SK-N-SH (cell line): ENCODE data around the gene ZFYVE21. TPM values are rescaled to one million over a fixed set of nuclear protein-coding genes. Genes with fewer than 3 reads are reported as not detected.

Experiments
- CTCF ChIA-PET: fragments of 300-600, 350-600 bp; formaldehyde crosslinking; extraction: SDS; loops from one replicate; lab custom pipeline; 2021; lab: Yijun Ruan, JAX
- POLR2A ChIA-PET: fragments of 350-600 bp; sonication (Branson Sonifier 250); formaldehyde crosslinking; extraction: SDS; loops from one replicate; lab custom pipeline; 2020; ENCODE audit warnings: antibody characterized with exemption, inconsistent platforms; lab: Yijun Ruan, JAX
- DNase-seq: peaks from one replicate; pipeline ENCODE4 v3.0.0; 2012
- H2AFZ ChIP-seq: fragments of 200-600 bp; sonication (generic); 2 replicates; pipeline ENCODE4 v1.8.1; 2016; ENCODE audit warnings: antibody characterized with exemption, mild to moderate bottlenecking, low read depth
- H3F3A ChIP-seq: fragments of 200-600 bp; sonication (generic); replicated peaks from 2 replicates; pipeline ENCODE3; 2016; ENCODE audit warnings: antibody characterized with exemption, mild to moderate bottlenecking; ENCODE audit not compliant: insufficient read depth
- H3K27ac ChIP-seq, 2 experiments: fragments of 200-500 bp in 1 of 2; fragments of 200-600 bp in 1 of 2; sonication (Bioruptor generic) in 1 of 2; sonication (generic), shearing (Covaris generic) in 1 of 2; 2 replicates each; pipeline versions ENCODE4 v1.5.1 to v1.6.1; 2014 to 2016; ENCODE audit warnings: low read depth in 2 of 2, inconsistent platforms in 1 of 2, low read length in 1 of 2, mild to moderate bottlenecking in 1 of 2, mixed read lengths in 1 of 2
- H3K27me3 ChIP-seq: fragments of 200-600 bp; sonication (generic), shearing (Covaris generic); 2 replicates; pipeline ENCODE4 v1.6.1; 2016; ENCODE audit warnings: mixed run types; ENCODE audit not compliant: insufficient read depth
- H3K36me3 ChIP-seq, 2 experiments: fragments of 200-500 bp in 1 of 2; fragments of 200-600 bp in 1 of 2; sonication (Bioruptor generic) in 1 of 2; sonication (generic) in 1 of 2; replicated peaks in 1 of 2; 2 replicates each; pipeline versions ENCODE3 to v1.5.1; 2014 to 2016; ENCODE audit warnings: low read length in 1 of 2, mild to moderate bottlenecking in 1 of 2; ENCODE audit not compliant: insufficient read depth in 2 of 2, control insufficient read depth in 1 of 2
- H3K4me1 ChIP-seq, 2 experiments: fragments of 200-500 bp in 1 of 2; fragments of 200-600 bp in 1 of 2; sonication (Bioruptor generic) in 1 of 2; sonication (generic), shearing (Covaris generic) in 1 of 2; 2 replicates each; pipeline versions ENCODE4 v1.5.1 to v1.6.1; 2014 to 2016; ENCODE audit warnings: low read depth in 1 of 2, low read length in 1 of 2, mixed run types in 1 of 2; ENCODE audit not compliant: insufficient read depth in 2 of 2, control insufficient read depth in 1 of 2
- H3K4me2 ChIP-seq: fragments of 200-600 bp; sonication (generic), shearing (Covaris generic); 2 replicates; pipeline ENCODE4 v1.6.1; 2017; ENCODE audit warnings: mixed run types
- H3K4me3 ChIP-seq, 2 experiments: fragments of 200-500 bp in 1 of 2; fragments of 200-600 bp in 1 of 2; sonication (Bioruptor generic) in 1 of 2; sonication (generic), shearing (Covaris generic) in 1 of 2; 2 replicates each; pipeline versions ENCODE4 v1.5.1 to v1.8.1; 2014 to 2016; ENCODE audit warnings: low read depth in 2 of 2, inconsistent platforms in 1 of 2, low read length in 1 of 2, mild to moderate bottlenecking in 1 of 2, mixed read lengths in 1 of 2, moderate library complexity in 1 of 2
- H3K79me2 ChIP-seq: fragments of 200-600 bp; sonication (generic); 2 replicates; pipeline ENCODE4 v1.8.1; 2017; ENCODE audit warnings: mild to moderate bottlenecking; ENCODE audit not compliant: insufficient read depth
- H3K9ac ChIP-seq: fragments of 200-600 bp; sonication (generic); 2 replicates; pipeline ENCODE4 v1.6.1; 2017; ENCODE audit warnings: mixed run types
- H3K9me2 ChIP-seq: fragments of 200-600 bp; sonication (generic); 2 replicates; pipeline ENCODE4 v1.6.1; 2017; ENCODE audit warnings: mixed run types
- H3K9me3 ChIP-seq: fragments of 200-600 bp; sonication (generic); 2 replicates; pipeline ENCODE4 v1.6.1; 2017; ENCODE audit warnings: mixed run types, mild to moderate bottlenecking, moderate library complexity
- H4K20me1 ChIP-seq: fragments of 200-600 bp; sonication (generic); 2 replicates; pipeline ENCODE4 v1.6.1; 2017; ENCODE audit warnings: mild to moderate bottlenecking, mixed run types; ENCODE audit not compliant: insufficient read depth
- CHD2 ChIP-seq: fragments of 150-350 bp; IDR thresholded peaks from 2 replicates; pipeline ENCODE4 v1.6.1; 2018; ENCODE audit warnings: low read length; ENCODE audit not compliant: partially characterized antibody
- ELF1 ChIP-seq: IDR thresholded peaks from 2 replicates; pipeline ENCODE4 v1.4.0; 2012
- EP300 ChIP-seq, 2 experiments: IDR thresholded peaks; 2 replicates each; pipeline versions ENCODE4 v1.4.0 to v1.6.1; 2012; ENCODE audit warnings: borderline replicate concordance in 1 of 2, low read depth in 1 of 2, low read length in 1 of 2
- GATA2 ChIP-seq: sonication (generic); formaldehyde crosslinking; IDR thresholded peaks from 2 replicates; pipeline ENCODE4 v1.5.0; 2020; ENCODE audit warnings: mild to moderate bottlenecking, missing genetic modification reagents
- JUND ChIP-seq: IDR thresholded peaks from 2 replicates; pipeline ENCODE4 v1.4.0; 2012
- MXI1 ChIP-seq: IDR thresholded peaks from 2 replicates; pipeline ENCODE4 v1.6.1; 2012; ENCODE audit warnings: mild to moderate bottlenecking, low read depth, low read length, improper control_type of control experiment
- POLR2AphosphoS5 ChIP-seq: IDR thresholded peaks from 2 replicates; pipeline ENCODE4 v1.6.1; 2012; ENCODE audit warnings: low read depth, low read length
- SIN3A ChIP-seq: IDR thresholded peaks from 2 replicates; pipeline ENCODE4 v1.6.1; 2012; ENCODE audit warnings: low read depth, mild to moderate bottlenecking, low read length, moderate library complexity, borderline replicate concordance
- TAF1 ChIP-seq: IDR thresholded peaks from 2 replicates; pipeline ENCODE4 v1.6.1; 2012; ENCODE audit warnings: low read depth, mild to moderate bottlenecking, low read length, moderate library complexity, borderline replicate concordance
- TCF12 ChIP-seq: IDR thresholded peaks from 2 replicates; pipeline ENCODE4 v1.4.0; 2012
- YY1 ChIP-seq: IDR thresholded peaks from 2 replicates; pipeline ENCODE4 v1.4.0; 2012; ENCODE audit warnings: low read depth, mild to moderate bottlenecking
- WGBS: methylation state at CpG from one replicate; pipeline ENCODE4 v1.1.6; 2017; ENCODE audit warnings: low lambda C conversion rate; 5-methylcytosine and 5-hydroxymethylcytosine counted together
- polyA plus RNA-seq, 3 experiments: library from polyadenylated mRNA; depleted of rRNA; stranded (reverse); fragments of >200 nt; gene quantifications; 2 replicates each; pipeline ENCODE4 v1.2.3, GENCODE V29; 2012
- TF ChIP-seq, protein P1 (sequence below): IDR thresholded peaks from 2 replicates; pipeline ENCODE4 v1.6.1; 2012; ENCODE audit warnings: mild to moderate bottlenecking, low read depth, low read length, moderate library complexity
- TF ChIP-seq, protein P2 (sequence below): fragments of 200-600 bp; sonication (generic); IDR thresholded peaks from 2 replicates; pipeline ENCODE4 v1.6.1; 2017; ENCODE audit warnings: antibody characterized with exemption, mild to moderate bottlenecking, moderate library complexity
- TF ChIP-seq, protein P3 (sequence below): IDR thresholded peaks from 2 replicates; pipeline ENCODE4 v1.4.0; 2012; ENCODE audit warnings: low read depth

ZFYVE21 gene
- polyA plus RNA-seq, 1 of the 3 experiments (the other 2 are of a cell fraction), result 82.1 TPM

DNA sequence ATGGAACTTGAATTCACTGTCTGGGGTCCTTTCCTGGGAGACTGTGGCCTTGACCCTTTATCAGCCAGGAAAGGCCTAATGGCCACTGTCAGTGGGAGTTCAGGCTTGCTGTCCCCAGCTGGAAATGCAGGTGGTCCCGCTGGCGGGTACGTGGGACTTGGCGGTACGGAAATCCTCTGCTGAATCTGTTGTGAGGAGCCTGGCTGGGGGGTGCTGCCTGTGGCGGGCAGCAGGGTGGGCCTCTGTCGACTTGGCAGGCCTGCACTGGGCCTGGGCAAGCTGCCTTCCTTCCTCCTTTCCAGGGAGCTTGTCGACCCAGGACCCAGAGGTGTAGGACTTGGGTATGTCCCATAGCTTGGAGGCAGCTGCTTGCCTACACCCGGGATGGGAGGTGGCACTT, 26.3 kb downstream of the ZFYVE21 start:
- TF ChIP-seq ELF1 (no peak), TAF1 (no peak), TCF12 (no peak), YY1 (no peak), SIN3A (no peak), POLR2AphosphoS5 (no peak), MXI1 (no peak)
- TF ChIP-seq, protein P1, sequence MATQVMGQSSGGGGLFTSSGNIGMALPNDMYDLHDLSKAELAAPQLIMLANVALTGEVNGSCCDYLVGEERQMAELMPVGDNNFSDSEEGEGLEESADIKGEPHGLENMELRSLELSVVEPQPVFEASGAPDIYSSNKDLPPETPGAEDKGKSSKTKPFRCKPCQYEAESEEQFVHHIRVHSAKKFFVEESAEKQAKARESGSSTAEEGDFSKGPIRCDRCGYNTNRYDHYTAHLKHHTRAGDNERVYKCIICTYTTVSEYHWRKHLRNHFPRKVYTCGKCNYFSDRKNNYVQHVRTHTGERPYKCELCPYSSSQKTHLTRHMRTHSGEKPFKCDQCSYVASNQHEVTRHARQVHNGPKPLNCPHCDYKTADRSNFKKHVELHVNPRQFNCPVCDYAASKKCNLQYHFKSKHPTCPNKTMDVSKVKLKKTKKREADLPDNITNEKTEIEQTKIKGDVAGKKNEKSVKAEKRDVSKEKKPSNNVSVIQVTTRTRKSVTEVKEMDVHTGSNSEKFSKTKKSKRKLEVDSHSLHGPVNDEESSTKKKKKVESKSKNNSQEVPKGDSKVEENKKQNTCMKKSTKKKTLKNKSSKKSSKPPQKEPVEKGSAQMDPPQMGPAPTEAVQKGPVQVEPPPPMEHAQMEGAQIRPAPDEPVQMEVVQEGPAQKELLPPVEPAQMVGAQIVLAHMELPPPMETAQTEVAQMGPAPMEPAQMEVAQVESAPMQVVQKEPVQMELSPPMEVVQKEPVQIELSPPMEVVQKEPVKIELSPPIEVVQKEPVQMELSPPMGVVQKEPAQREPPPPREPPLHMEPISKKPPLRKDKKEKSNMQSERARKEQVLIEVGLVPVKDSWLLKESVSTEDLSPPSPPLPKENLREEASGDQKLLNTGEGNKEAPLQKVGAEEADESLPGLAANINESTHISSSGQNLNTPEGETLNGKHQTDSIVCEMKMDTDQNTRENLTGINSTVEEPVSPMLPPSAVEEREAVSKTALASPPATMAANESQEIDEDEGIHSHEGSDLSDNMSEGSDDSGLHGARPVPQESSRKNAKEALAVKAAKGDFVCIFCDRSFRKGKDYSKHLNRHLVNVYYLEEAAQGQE, result no peak
- TF ChIP-seq, protein P2, sequence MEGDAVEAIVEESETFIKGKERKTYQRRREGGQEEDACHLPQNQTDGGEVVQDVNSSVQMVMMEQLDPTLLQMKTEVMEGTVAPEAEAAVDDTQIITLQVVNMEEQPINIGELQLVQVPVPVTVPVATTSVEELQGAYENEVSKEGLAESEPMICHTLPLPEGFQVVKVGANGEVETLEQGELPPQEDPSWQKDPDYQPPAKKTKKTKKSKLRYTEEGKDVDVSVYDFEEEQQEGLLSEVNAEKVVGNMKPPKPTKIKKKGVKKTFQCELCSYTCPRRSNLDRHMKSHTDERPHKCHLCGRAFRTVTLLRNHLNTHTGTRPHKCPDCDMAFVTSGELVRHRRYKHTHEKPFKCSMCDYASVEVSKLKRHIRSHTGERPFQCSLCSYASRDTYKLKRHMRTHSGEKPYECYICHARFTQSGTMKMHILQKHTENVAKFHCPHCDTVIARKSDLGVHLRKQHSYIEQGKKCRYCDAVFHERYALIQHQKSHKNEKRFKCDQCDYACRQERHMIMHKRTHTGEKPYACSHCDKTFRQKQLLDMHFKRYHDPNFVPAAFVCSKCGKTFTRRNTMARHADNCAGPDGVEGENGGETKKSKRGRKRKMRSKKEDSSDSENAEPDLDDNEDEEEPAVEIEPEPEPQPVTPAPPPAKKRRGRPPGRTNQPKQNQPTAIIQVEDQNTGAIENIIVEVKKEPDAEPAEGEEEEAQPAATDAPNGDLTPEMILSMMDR, result no peak
- peaks cover 0 to 25% of the 10 kb centered on the region in 2 experiments for H3K36me3 ChIP-seq
- no peak for DNase-seq
- H2AFZ ChIP-seq, result no peak overlapping the region
- no peak overlapping the region for H3K27ac ChIP-seq
- no peaks in the 10 kb centered on the region for H3F3A ChIP-seq
- POLR2A ChIA-PET, result no interaction called here
- no peak overlapping the region for H3K9ac ChIP-seq
- H3K9me2 ChIP-seq, result no peaks in the 10 kb centered on the region
- no peak overlapping the region for H3K4me3 ChIP-seq
- no peak overlapping the region for H3K4me2 ChIP-seq
- no peaks in the 10 kb centered on the region for H4K20me1 ChIP-seq
- no peaks in the 10 kb centered on the region; a peak in 1 of 4 replicates for H3K4me1 ChIP-seq
- no peaks in the 10 kb centered on the region for H3K79me2 ChIP-seq
- no peaks in the 10 kb centered on the region for H3K9me3 ChIP-seq
- 100% methylated on average over 1 of the region's 9 CpGs for WGBS
- H3K27me3 ChIP-seq, result no peaks in the 10 kb centered on the region
- CTCF ChIA-PET, result interaction anchor here (0.8 kb wide), 1 partner anchor 18 kb away, joined by 3 read pairs; no protein-coding TSS in a partner anchor

DNA sequence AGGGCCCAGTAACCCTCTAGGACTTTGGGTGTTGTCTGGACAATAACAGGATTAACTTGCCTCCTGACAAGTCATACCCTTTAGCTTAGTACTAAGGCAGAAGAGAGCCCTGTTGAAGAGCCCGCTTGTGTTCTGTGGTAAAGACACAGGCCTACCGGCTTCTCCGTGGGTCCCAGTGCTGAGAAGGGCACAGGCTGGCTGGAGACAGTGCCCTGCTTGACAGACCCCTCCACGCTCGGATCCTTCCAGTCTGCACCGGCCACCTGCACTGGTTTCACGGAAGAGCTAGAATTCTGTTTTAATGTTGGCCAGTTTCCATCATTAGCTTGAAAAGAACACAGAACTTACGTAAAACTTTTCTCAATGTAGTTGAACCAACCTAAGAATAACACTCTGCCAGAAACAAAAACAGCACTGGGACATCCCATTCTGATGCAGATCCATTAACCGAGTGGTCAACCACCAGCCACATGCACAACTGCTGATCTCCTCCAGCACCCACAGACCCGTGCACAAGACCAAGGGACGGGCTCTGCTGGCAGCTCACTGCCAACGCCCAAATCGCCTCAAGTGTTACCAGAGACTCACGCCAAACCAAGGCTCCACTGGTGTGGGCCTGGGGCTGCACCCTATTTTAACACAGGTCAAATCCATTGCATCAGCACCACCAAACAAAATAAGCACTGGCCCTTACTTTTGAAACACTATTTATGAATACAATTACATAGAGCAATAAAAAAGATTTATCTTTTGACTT, 27.1 kb downstream of the ZFYVE21 start:
- H3K9ac ChIP-seq, result no peak overlapping the region
- no peaks in the 10 kb centered on the region for H4K20me1 ChIP-seq
- H3K4me3 ChIP-seq, result no peak overlapping the region
- peaks cover 0 to 18% of the 10 kb centered on the region in 2 experiments for H3K36me3 ChIP-seq
- H3F3A ChIP-seq, result no peaks in the 10 kb centered on the region
- no peak for DNase-seq
- no peaks in the 10 kb centered on the region for H3K27me3 ChIP-seq
- H3K4me1 ChIP-seq, result no peaks in the 10 kb centered on the region; a peak in 1 of 4 replicates
- H3K4me2 ChIP-seq, result no peak overlapping the region
- no peak overlapping the region for H3K27ac ChIP-seq
- CTCF ChIA-PET, result no interaction called here
- TF ChIP-seq MXI1, result no peak
- no peak for TF ChIP-seq GATA2 (CRISPR knock-in tag)
- no peak for TF ChIP-seq CHD2
- no peak for TF ChIP-seq POLR2AphosphoS5
- TF ChIP-seq, protein P3, sequence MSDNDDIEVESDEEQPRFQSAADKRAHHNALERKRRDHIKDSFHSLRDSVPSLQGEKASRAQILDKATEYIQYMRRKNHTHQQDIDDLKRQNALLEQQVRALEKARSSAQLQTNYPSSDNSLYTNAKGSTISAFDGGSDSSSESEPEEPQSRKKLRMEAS, result no peak
- no peak for TF ChIP-seq EP300 (IDR thresholded peaks at IDR 0.05; ENCODE audit: borderline replicate concordance in 1 of 2, low read depth in 1 of 2, low read length in 1 of 2)
- TF ChIP-seq JUND, result no peak
- TF ChIP-seq SIN3A, result no peak
- no peak for TF ChIP-seq TAF1
- TF ChIP-seq, all 33 proteins: peak for 0
- POLR2A ChIA-PET, result no interaction called here
- H3K9me3 ChIP-seq, result no peaks in the 10 kb centered on the region
- H3K79me2 ChIP-seq, result no peaks in the 10 kb centered on the region
- H3K9me2 ChIP-seq, result no peaks in the 10 kb centered on the region
- no peak overlapping the region for H2AFZ ChIP-seq
- 95% methylated on average over 11 of the region's 14 CpGs for WGBS
